Aorta (tissue), 5 donors: Measurements from ENCODE around the gene NOL4L. TPM values are rescaled to one million over a fixed set of nuclear protein-coding genes. Genes with fewer than 3 reads are reported as not detected.

Experiments
- ATAC-seq: fragments of 200-7000 bp; cut with Tn5 transposase; one replicate; pipeline ENCODE4 v1.9.1; 2022; ENCODE audit warnings: moderate library complexity; ENCODE audit not compliant: low FRiP score
- DNase-seq, 2 donors: peaks; one replicate each; pipeline ENCODE4 v3.0.0-alpha.2; 2020
- H3K27ac ChIP-seq, 2 donors: one replicate each; pipeline ENCODE4 v1.5.1; 2013; ENCODE audit warnings: low read length in 2 of 2, mild to moderate bottlenecking in 2 of 2, moderate library complexity in 2 of 2, control low read depth in 1 of 2, inconsistent platforms in 1 of 2, low read depth in 1 of 2
- H3K27me3 ChIP-seq, 2 donors: one replicate each; pipeline ENCODE4 v1.6.1; 2013; ENCODE audit warnings: control low read depth in 1 of 2, low read length in 1 of 2, mild to moderate bottlenecking in 1 of 2, moderate library complexity in 1 of 2; ENCODE audit not compliant: insufficient read depth in 2 of 2, control insufficient read depth in 1 of 2
- H3K36me3 ChIP-seq, 2 donors: one replicate each; pipeline ENCODE4 v1.6.1; 2013; ENCODE audit warnings: control low read depth in 1 of 2, low read length in 1 of 2, mild to moderate bottlenecking in 1 of 2; ENCODE audit not compliant: insufficient read depth in 2 of 2, control insufficient read depth in 1 of 2
- H3K4me1 ChIP-seq, 2 donors: one replicate each; pipeline ENCODE4 v1.6.1; 2013; ENCODE audit warnings: low read length in 2 of 2, control low read depth in 1 of 2, mild to moderate bottlenecking in 1 of 2, moderate library complexity in 1 of 2; ENCODE audit not compliant: insufficient read depth in 2 of 2, control insufficient read depth in 1 of 2
- H3K4me3 ChIP-seq, 2 donors: one replicate each; pipeline ENCODE4 v1.5.1; 2013; ENCODE audit warnings: low read length in 2 of 2, control low read depth in 1 of 2, mild to moderate bottlenecking in 1 of 2
- H3K9me3 ChIP-seq: one replicate; pipeline ENCODE4 v1.6.1; 2013; ENCODE audit warnings: mild to moderate bottlenecking, low read length; ENCODE audit not compliant: control insufficient read depth
- WGBS, 2 donors: extraction: QIAGEN DNeasy Blood & Tissue Kit; methylation state at CpG; one replicate each; pipeline ENCODE4 v1.1.7; 2013; 5-methylcytosine and 5-hydroxymethylcytosine counted together
- intact Hi-C, 2 donors: fragments of 100-400 bp; cut with DNase I; formaldehyde crosslinking; loops; one replicate each; pipeline versions ENCODE4 v1.14.2 to v1.15.0; 2022
- polyA plus RNA-seq, 2 donors: library from polyadenylated mRNA; stranded (reverse); fragments of 200-250 nt; gene quantifications; one replicate each; pipeline ENCODE4 v1.2.3, GENCODE V29; 2013
- total RNA-seq, 2 donors: library from RNA; stranded (reverse); fragmentation: NEBNext Ultra II Directional; extraction: Animal tissue kit (Norgen Biotek cat#: 25700); gene quantifications; one replicate each; pipeline ENCODE4 v1.2.1, GENCODE V29; 2021
- donor health status: healthy with polysubstance abuse.
- donor health status: Bipolar disorder and iron deficiency.
- donor health status: DM: no; HTN: no; CAD: no.
- donor health status: DM: no; HTN: no; CAD: no.
- donor health status: DM: yes; HTN: yes; CAD: no.

Gene NOL4L
- total and polyA plus RNA-seq, 4 donors: 2.3 to 29.5 (median 8.0) TPM

DNA sequence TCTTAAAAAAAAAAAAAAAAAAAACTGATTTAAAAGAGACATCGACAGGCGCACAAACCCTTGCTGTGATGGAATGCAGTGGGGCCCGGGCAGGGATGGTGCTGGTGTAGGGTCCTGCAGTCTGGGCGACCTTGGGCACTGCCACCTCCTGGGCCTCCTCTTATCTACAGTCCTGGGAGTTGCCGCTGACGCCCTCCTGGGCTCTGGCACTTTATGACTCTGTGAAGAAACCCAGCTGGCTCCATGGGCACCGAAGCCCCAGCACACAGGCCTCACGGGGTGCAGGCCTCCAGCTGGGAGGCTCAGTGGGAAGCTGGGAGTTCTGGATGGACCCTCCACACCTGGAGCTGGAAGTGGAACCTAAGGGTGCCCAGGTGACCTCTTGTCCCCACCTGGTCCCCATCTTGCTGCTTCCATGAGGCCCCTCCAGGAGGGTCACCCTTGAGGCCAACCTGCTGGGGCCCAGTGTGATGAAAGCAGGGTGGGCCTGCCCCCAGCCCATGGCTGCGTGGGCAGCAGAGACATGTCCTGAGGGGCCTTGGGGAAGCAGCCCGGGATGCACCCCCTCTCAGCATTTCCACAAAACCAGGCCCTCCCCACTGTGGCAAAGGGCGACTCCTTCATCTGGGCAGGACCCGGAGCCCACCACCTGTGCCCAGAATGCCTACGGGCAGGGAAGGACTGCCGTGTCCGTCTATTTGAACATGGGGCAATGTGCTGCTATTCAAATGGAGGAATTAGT is 122.1 kb downstream of the NOL4L start:
- intact Hi-C loops: no loop called here
- DNase-seq (no peak), ATAC-seq (no peak)
- no peaks in the 10 kb centered on the region for H3K27me3 ChIP-seq
- 85 to 86% methylated on average over 15 of the region's 15 CpGs for WGBS, 2 donors
- no peak overlapping the region for H3K27ac ChIP-seq
- no peaks in the 10 kb centered on the region for H3K36me3 ChIP-seq
- no peaks in the 10 kb centered on the region for H3K4me1 ChIP-seq
- no peaks in the 10 kb centered on the region for H3K9me3 ChIP-seq
- H3K4me3 ChIP-seq: no peak overlapping the region

DNA sequence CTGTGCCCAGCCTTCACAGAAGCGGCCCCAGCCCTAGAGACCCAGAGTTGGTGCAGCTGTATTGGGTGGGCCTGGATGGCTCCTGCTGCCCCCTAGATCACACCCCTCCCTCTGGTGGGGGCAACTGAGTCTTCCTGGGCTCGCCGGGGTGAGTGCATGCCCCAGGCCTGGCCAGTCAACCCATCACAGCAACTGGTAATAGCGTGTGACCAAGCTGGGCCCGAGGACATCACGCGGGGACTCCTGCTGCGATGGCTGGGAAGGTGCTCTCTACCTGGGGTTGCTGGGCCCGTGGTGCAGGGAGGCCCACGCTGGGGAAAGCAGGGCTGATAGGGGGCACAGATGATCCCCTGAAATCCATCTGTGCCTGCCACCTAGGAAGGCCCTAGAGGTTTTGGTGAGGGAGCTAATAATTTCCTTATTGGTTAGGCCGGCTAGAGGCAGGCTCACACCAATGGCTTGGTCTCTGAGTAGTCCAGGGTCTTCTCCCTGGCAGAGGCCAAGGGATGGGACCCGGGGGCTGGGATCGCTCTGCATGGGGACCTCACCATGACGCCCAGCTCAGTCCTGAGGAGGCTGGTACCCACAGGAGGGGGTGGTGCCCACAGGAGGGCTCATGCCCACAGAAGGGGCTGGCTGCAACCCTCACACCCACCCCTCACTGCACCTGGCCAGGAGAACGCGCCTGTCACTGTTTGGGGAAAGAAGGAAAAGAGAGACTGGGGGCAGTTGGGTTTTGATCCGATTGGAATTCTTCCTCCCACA is 123.1 kb downstream of the NOL4L start:
- no peaks in the 10 kb centered on the region for H3K9me3 ChIP-seq
- WGBS, 2 donors: 95 to 96% methylated on average over 17 of the region's 17 CpGs
- no peak for DNase-seq
- no peaks in the 10 kb centered on the region for H3K27me3 ChIP-seq
- ATAC-seq: no peak
- no peaks in the 10 kb centered on the region for H3K4me1 ChIP-seq
- no peak overlapping the region for H3K4me3 ChIP-seq
- no peak overlapping the region for H3K27ac ChIP-seq
- intact Hi-C loops: no loop called here
- H3K36me3 ChIP-seq: no peaks in the 10 kb centered on the region

DNA sequence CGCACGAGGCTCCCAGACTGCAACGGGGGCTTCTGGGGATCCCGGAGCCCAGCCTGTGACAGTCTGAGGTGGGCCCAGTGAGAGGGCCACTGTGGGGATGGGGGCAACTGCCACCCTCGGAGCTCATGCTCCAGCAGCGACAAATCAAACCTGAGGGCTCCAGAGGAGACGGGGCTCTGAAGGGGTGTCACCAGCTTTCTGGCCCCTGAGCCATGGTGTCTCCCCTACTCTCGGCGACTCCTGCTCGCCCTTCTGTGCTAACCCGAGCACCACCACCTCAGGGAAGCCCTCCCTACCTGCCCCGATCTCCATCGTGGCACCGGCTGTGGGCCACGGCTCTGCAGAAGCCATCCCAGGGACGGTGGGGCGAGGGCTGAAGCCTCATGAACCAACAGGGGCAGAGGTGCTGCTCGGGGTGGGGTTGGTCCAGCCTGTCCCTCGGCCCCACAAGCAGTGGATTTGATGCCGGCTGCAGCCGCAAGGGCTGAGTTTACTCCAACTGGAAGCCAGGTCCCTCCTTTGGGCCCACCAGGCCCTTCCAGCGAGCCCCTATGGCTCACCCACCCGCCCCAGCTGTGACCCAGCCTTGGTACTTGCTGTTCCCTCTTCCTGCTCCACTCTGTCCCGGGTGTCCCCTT is 124.3 kb downstream of the NOL4L start:
- WGBS, 2 donors: 93 to 94% methylated on average over 24 of the region's 24 CpGs
- no peaks in the 10 kb centered on the region for H3K4me1 ChIP-seq
- intact Hi-C loops: no loop called here

DNA sequence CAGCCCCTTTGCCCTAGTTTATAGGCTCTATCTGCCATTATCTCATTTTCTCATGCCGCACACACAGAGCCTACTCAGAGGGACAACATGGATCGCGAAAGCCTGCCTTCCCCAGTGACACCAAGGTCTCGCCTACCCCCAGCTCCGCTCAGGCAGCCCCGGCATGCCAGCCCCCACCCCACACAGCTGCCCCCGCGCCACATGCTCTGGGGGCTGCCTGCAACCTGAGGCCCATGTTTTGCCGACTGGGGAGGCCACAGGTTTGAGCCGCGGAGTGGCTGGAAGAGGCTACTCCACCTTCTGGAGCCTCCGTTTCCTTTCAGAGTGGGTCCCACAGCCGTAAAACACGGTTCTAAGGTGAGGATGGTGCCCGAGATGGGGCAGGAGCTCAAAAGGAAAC is 124.9 kb downstream of the NOL4L start:
- Histone ChIP-seq H3K27ac (no peak overlapping the region), H3K4me3 (no peak overlapping the region), H3K9me3 (no peaks in the 10 kb centered on the region), H3K27me3 (no peaks in the 10 kb centered on the region), H3K4me1 (no peaks in the 10 kb centered on the region), H3K36me3 (no peaks in the 10 kb centered on the region)
- DNase-seq (no peak), ATAC-seq (no peak)
- intact Hi-C loops: no loop called here
- 86 to 90% methylated on average over 15 of the region's 15 CpGs for WGBS, 2 donors

More for the DNA sequence above, 124.3 kb downstream of the NOL4L start:
- H3K36me3 ChIP-seq: no peaks in the 10 kb centered on the region
- no peak for DNase-seq
- no peak overlapping the region for H3K27ac ChIP-seq
- ATAC-seq: no peak
- H3K4me3 ChIP-seq: no peak overlapping the region
- no peaks in the 10 kb centered on the region for H3K27me3 ChIP-seq
- no peaks in the 10 kb centered on the region for H3K9me3 ChIP-seq

DNA sequence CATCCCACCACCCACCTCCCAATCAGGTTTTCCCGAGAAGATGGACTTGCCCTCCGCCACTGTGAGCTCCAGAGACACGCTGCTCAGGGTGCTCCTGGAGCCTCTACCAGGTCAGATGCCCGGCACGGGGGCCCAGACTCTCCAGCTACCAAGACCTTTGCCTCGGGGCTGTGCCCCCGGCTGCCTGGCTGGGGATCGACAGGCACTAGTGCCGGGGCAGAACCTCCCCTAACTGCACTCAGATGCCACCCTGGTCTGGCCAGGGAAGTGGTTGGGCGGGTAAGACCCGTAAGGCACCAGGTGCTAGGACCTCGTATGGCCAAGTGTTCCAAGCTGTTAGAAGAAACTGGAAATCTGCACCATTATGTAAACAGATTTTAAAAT is 126.3 kb downstream of the NOL4L start:
- H3K4me1 ChIP-seq: no peaks in the 10 kb centered on the region
- 90 to 91% methylated on average over 12 of the region's 12 CpGs for WGBS, 2 donors

DNA sequence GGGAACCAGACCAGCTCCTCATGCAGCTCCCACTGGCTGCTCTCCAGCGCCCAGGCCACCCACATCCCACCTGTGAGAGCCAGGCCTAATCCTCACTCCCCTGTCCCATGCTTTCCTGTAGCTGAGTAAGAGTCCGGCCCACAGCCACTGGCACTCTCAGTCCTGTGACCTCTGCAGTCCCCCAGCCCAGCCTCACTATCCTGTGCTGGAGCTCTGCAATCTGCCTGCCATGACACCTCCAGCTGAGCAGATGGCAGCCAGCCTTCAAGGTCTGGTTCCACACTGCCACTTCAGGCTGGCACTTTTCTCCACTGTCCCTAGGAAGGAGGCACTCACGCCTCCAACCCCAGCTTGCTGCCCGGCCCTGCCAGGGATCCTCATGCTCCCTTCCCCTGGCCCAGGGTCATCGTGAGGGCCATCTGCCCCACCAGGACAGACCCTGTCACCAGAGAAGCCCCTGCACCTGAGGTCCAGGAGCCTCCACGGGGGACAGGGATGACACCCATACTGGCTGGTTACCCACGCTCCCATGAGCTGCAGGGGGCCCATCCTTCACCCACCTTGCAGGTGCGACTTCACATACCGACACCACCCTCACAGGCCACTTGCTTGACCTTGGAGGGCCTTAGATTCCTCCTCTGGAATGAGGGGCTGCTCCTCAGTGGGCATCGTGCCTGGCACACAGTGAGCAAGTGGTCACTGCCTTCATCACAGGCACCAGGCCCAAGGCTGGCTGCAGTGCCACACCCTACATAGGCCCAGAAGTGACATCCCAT is 126.9 kb downstream of the NOL4L start:
- 80% methylated on average over 10 of the region's 10 CpGs for WGBS, 2 donors
- Histone ChIP-seq H3K4me3 (no peak overlapping the region), H3K4me1 (no peaks in the 10 kb centered on the region), H3K9me3 (no peaks in the 10 kb centered on the region), H3K27me3 (no peaks in the 10 kb centered on the region), H3K27ac (no peak overlapping the region), H3K36me3 (no peaks in the 10 kb centered on the region)
- intact Hi-C loops: no loop called here
- no peak for ATAC-seq
- no peak for DNase-seq

More for the DNA sequence above, 126.3 kb downstream of the NOL4L start:
- Histone ChIP-seq H3K27ac (no peak overlapping the region), H3K27me3 (no peaks in the 10 kb centered on the region), H3K36me3 (no peaks in the 10 kb centered on the region), H3K9me3 (no peaks in the 10 kb centered on the region), H3K4me3 (no peak overlapping the region)
- intact Hi-C loops: no loop called here
- ATAC-seq (no peak), DNase-seq (no peak)

DNA sequence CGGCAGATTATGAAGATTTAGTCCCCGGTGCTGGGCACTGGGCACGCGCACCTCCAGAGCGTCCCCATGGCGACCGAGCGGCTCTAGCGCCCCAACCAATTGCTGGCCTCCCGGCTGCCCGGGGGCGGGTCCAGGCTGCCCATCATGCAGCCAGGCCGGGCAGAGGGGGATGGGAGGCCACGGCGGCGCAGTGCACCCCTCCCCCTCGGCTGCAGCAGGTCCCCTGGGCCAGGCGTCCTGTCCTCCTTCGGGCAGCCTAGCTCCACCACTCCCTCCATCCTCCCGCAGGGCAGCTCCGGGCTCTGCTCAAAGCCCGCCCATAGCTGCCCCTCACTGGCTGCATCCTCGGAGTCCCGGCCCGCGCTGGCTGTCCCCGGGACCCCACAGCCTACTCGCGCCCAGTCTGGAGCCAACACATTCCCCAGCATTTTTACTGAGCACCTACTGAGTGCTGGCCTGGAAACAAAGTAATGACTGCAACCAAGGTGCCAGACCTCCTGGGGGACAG is 127.6 kb downstream of the NOL4L start:
- H3K4me1 ChIP-seq: no peaks in the 10 kb centered on the region
- WGBS, 2 donors: 1 to 5% methylated on average over 15 to 29 of the region's 29 CpGs
- no peaks in the 10 kb centered on the region for H3K36me3 ChIP-seq
- intact Hi-C loops: no loop called here
- H3K27me3 ChIP-seq: no peaks in the 10 kb centered on the region
- H3K9me3 ChIP-seq: no peaks in the 10 kb centered on the region
- peak; percentile 76 to 86 for DNase-seq
- peak overlapping the region; percentile 7 to 14 for H3K4me3 ChIP-seq
- no peak overlapping the region for H3K27ac ChIP-seq
- peak; percentile 84 for ATAC-seq

DNA sequence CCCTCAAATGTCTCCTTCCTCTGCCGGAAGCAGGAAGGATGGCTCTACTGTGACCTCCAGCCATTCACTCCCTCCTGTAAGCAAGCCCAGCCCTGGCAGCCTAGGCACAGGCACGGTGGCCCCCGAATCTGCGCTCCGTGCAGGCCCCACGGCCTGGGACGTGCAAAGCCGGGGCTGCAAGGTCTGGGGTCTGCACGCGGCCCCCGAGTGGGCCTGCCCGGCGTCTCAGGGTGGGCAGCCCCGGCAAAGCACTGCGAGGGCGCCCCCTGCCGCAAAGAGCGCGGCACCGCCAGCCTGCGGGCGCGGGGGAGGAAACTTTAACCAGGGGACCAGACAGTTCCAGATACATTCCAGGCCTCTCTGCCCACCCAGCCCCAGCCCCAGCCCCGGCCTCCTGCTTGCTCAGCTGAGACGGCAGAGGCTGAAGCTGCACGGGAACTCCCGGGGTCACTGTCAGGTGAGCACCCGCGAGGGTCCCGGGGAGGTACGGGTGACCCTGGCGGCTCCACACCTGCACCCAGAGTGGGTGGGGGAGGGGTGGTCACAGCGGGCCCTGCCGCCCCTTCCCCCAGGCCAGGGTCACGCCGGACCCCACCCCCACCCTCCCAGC is 128.2 kb downstream of the NOL4L start:
- H3K36me3 ChIP-seq: no peaks in the 10 kb centered on the region
- intact Hi-C loops: no loop called here
- WGBS, 2 donors: 3 to 6% methylated on average over 28 to 36 of the region's 36 CpGs
- no peaks in the 10 kb centered on the region for H3K4me1 ChIP-seq
- peak overlapping the region; percentile 7 to 14 for H3K4me3 ChIP-seq
- DNase-seq: peak in 1 of 2 donors; percentile 86
- H3K27ac ChIP-seq: no peak overlapping the region
- no peaks in the 10 kb centered on the region for H3K27me3 ChIP-seq
- ATAC-seq: peak; percentile 69
- H3K9me3 ChIP-seq: no peaks in the 10 kb centered on the region
